Hepatocyte (in vitro differentiated cells): Measurements from ENCODE around the gene GLRA1. TPM values are rescaled to one million over a fixed set of nuclear protein-coding genes. Genes with fewer than 3 reads are reported as not detected.

Experiments
- DNase-seq: peaks from one replicate; pipeline ENCODE4 v3.0.0-alpha.2; 2016; ENCODE audit warnings: low spot score
- H2AFZ ChIP-seq: fragments of 200-600 bp; sonication (generic); 2 replicates; pipeline ENCODE4 v1.6.0; 2016; ENCODE audit warnings: antibody characterized with exemption, mild to moderate bottlenecking
- H3K27ac ChIP-seq: fragments of 200-600 bp; sonication (generic); 2 replicates; pipeline ENCODE4 v1.5.1; 2016; ENCODE audit warnings: mild to moderate bottlenecking
- H3K27me3 ChIP-seq: fragments of 200-600 bp; sonication (generic); 2 replicates; pipeline ENCODE4 v1.6.1; 2016
- H3K36me3 ChIP-seq: fragments of 200-600 bp; sonication (generic); replicated peaks from 2 replicates; pipeline ENCODE4 v1.5.1; 2016; ENCODE audit warnings: low read depth; ENCODE audit not compliant: insufficient read depth
- H3K4me1 ChIP-seq: fragments of 200-600 bp; sonication (generic); 2 replicates; pipeline ENCODE4 v1.5.1; 2016; ENCODE audit warnings: mild to moderate bottlenecking, moderate library complexity; ENCODE audit not compliant: insufficient read depth
- H3K4me2 ChIP-seq: fragments of 200-600 bp; sonication (generic); 2 replicates; pipeline ENCODE4 v1.6.0; 2016
- H3K4me3 ChIP-seq: fragments of 200-600 bp; sonication (generic); 2 replicates; pipeline ENCODE4 v1.5.1; 2016; ENCODE audit warnings: mild to moderate bottlenecking
- H3K79me2 ChIP-seq: fragments of 200-600 bp; sonication (generic); 2 replicates; pipeline ENCODE4 v1.6.0; 2017; ENCODE audit warnings: mild to moderate bottlenecking
- H3K9me2 ChIP-seq: fragments of 200-600 bp; sonication (generic); replicated peaks from 2 replicates; pipeline ENCODE4 v1.6.0; 2017; ENCODE audit warnings: mild to moderate bottlenecking; ENCODE audit not compliant: insufficient read depth
- H3K9me3 ChIP-seq: fragments of 200-600 bp; sonication (generic); 2 replicates; pipeline ENCODE4 v1.5.1; 2016; ENCODE audit warnings: low read depth, mild to moderate bottlenecking
- H4K20me1 ChIP-seq: fragments of 200-600 bp; sonication (generic); 2 replicates; pipeline ENCODE4 v1.6.0; 2016; ENCODE audit warnings: mild to moderate bottlenecking; ENCODE audit not compliant: insufficient read depth, poor library complexity, severe bottlenecking
- CTCF ChIP-seq: fragments of 200-600 bp; sonication (generic); IDR thresholded peaks from 2 replicates; pipeline ENCODE4 v1.5.1; 2016; ENCODE audit warnings: antibody characterized with exemption, mild to moderate bottlenecking; ENCODE audit not compliant: poor library complexity
- EZH2 ChIP-seq: fragments of 200-600 bp; sonication (generic); IDR thresholded peaks from 2 replicates; pipeline ENCODE4 v1.6.1; 2016; ENCODE audit warnings: antibody characterized with exemption, mild to moderate bottlenecking, borderline replicate concordance
- EZH2phosphoT487 ChIP-seq: fragments of 200-600 bp; sonication (generic); IDR thresholded peaks from one replicate; pipeline ENCODE4 v1.6.1; 2018; ENCODE audit warnings: antibody characterized with exemption, mild to moderate bottlenecking, low read depth, moderate library complexity; ENCODE audit not compliant: unreplicated experiment, severe bottlenecking
- WGBS: methylation state at CpG from one replicate; pipeline ENCODE4 v1.1.6; 2016; ENCODE audit warnings: low lambda C conversion rate; ENCODE audit errors: missing lambda C conversion rate; 5-methylcytosine and 5-hydroxymethylcytosine counted together
- polyA plus RNA-seq: library from polyadenylated mRNA; unstranded; fragments of >200 nt; fragmentation: Nextera tagmentation; extraction: Ambion mirVana; gene quantifications from 2 replicates; pipeline ENCODE4 v1.2.1, GENCODE V29; 2016
- total RNA-seq: library from RNA; depleted of rRNA; stranded (reverse); fragments of >200 nt; gene quantifications from 2 replicates; pipeline ENCODE4 v1.2.3, GENCODE V29; 2014

The GLRA1 gene
- total and polyA plus RNA-seq, 2 experiments from 2014 or later: not detected

- no peak for DNase-seq
- no peaks in the 10 kb centered on the region for H3K27me3 ChIP-seq
- no peaks in the 10 kb centered on the region for H3K9me2 ChIP-seq
- no peak overlapping the region for H2AFZ ChIP-seq
- H3K36me3 ChIP-seq: no peaks in the 10 kb centered on the region
- WGBS: 77% methylated on average over 4 of the region's 4 CpGs
- H3K9me3 ChIP-seq: no peaks in the 10 kb centered on the region
- no peak overlapping the region for H3K4me2 ChIP-seq
- H4K20me1 ChIP-seq: no peaks in the 10 kb centered on the region
- no peak overlapping the region for H3K4me3 ChIP-seq
- H3K4me1 ChIP-seq: no peaks in the 10 kb centered on the region
- no peak overlapping the region for H3K27ac ChIP-seq
- H3K79me2 ChIP-seq: no peaks in the 10 kb centered on the region
- TF ChIP-seq EZH2: no peak
- TF ChIP-seq CTCF: no peak
Observed at GRCh38 chr5:151964471-151964870, 39.8 kb upstream of the GLRA1 start.

GRCh38 chr5:151961557-151961956 lies 36.9 kb upstream of the GLRA1 start:
- no peak for TF ChIP-seq EZH2
- no peaks in the 10 kb centered on the region for H3K36me3 ChIP-seq

GRCh38 chr5:151958111-151958510 lies 33.5 kb upstream of the GLRA1 start:
- Histone ChIP-seq H3K27ac (no peak overlapping the region), H2AFZ (no peak overlapping the region), H3K4me1 (no peaks in the 10 kb centered on the region), H4K20me1 (no peaks in the 10 kb centered on the region), H3K9me2 (no peaks in the 10 kb centered on the region), H3K36me3 (no peaks in the 10 kb centered on the region), H3K79me2 (no peaks in the 10 kb centered on the region), H3K4me3 (no peak overlapping the region), H3K27me3 (no peaks in the 10 kb centered on the region), H3K4me2 (no peak overlapping the region), H3K9me3 (no peaks in the 10 kb centered on the region)
- 48% methylated on average over 3 of the region's 3 CpGs for whole genome bisulfite sequencing
- TF ChIP-seq EZH2 (no peak), EZH2phosphoT487 (no peak), CTCF (no peak)
- DNase-seq: no peak

More at GRCh38 chr5:151961557-151961956, 36.9 kb upstream of the GLRA1 start:
- 60% methylated on average over 2 of the region's 2 CpGs for WGBS
- Histone ChIP-seq H3K27ac (no peak overlapping the region), H3K4me3 (no peak overlapping the region), H3K4me1 (no peaks in the 10 kb centered on the region), H3K9me2 (no peaks in the 10 kb centered on the region), H3K79me2 (no peaks in the 10 kb centered on the region), H3K4me2 (no peak overlapping the region), H3K9me3 (no peaks in the 10 kb centered on the region), H4K20me1 (no peaks in the 10 kb centered on the region), H2AFZ (no peak overlapping the region), H3K27me3 (no peaks in the 10 kb centered on the region)
- no peak for DNase-seq

- Histone ChIP-seq H3K4me1 (no peaks in the 10 kb centered on the region), H3K79me2 (no peaks in the 10 kb centered on the region), H3K27me3 (no peaks in the 10 kb centered on the region), H3K36me3 (no peaks in the 10 kb centered on the region), H4K20me1 (no peaks in the 10 kb centered on the region), H3K9me2 (no peaks in the 10 kb centered on the region), H3K4me2 (no peak overlapping the region), H3K4me3 (no peak overlapping the region), H3K27ac (no peak overlapping the region), H2AFZ (no peak overlapping the region), H3K9me3 (no peaks in the 10 kb centered on the region)
- no peak for DNase-seq
- TF ChIP-seq EZH2 (no peak), EZH2phosphoT487 (no peak), CTCF (no peak)
- 89% methylated on average over 3 of the region's 3 CpGs for WGBS
Observed at GRCh38 chr5:151956725-151957124, 32.1 kb upstream of the GLRA1 start.
